PC-3 (cell line): ENCODE results near the gene IFI30. TPM values are rescaled to one million over a fixed set of nuclear protein-coding genes. Genes with fewer than 3 reads are reported as not detected.

Source experiments
- ATAC-seq: fragments of 200-7000 bp; cut with Tn5 transposase; 2 replicates; pipeline ENCODE4 v1.9.1; 2020; ENCODE audit warnings: mild to moderate bottlenecking, moderate library complexity
- BruUV-seq: library from RNA; stranded (reverse); fragments of 400-500 nt; replicated peaks from 2 replicates; lab custom pipeline; 2021; lab: Mats Ljungman, UMichigan
- CTCF ChIA-PET: fragments of 300-600 bp; sonication (Branson Sonifier 250); formaldehyde crosslinking; loops from one replicate; lab custom pipeline; 2022; ENCODE audit warnings: antibody characterized with exemption; lab: Charles Lee
- POLR2A ChIA-PET: fragments of 300-600 bp; sonication (Branson Sonifier 250); formaldehyde crosslinking; loops from one replicate; lab custom pipeline; 2022; ENCODE audit warnings: antibody characterized with exemption; ENCODE audit not compliant: unreplicated experiment; lab: Charles Lee
- DNase-seq: peaks from one replicate; pipeline ENCODE4 v3.0.0-alpha.2; 2015
- H2AFZ ChIP-seq: fragments of 300-600 bp; sonication (generic); 2 replicates; pipeline ENCODE4 v1.6.0; 2016; ENCODE audit warnings: antibody characterized with exemption, low read length
- H3F3A ChIP-seq: fragments of 300-600 bp; sonication (generic); one replicate; pipeline ENCODE4 v1.6.0; 2017; ENCODE audit warnings: antibody characterized with exemption, low read length, control low read depth, mild to moderate bottlenecking; ENCODE audit not compliant: unreplicated experiment
- H3K27ac ChIP-seq: fragments of 300-600 bp; sonication (generic); 2 replicates; pipeline ENCODE4 v1.5.1; 2016; ENCODE audit warnings: mild to moderate bottlenecking, low read length
- H3K27me3 ChIP-seq: fragments of 300-600 bp; sonication (generic); 2 replicates; pipeline ENCODE4 v1.6.1; 2016; ENCODE audit warnings: low read length, mixed read lengths
- H3K36me3 ChIP-seq: fragments of 300-600 bp; sonication (generic); 2 replicates; pipeline ENCODE4 v1.6.1; 2016; ENCODE audit warnings: low read depth, mixed run types, low read length, mixed read lengths
- H3K4me1 ChIP-seq: fragments of 300-600 bp; sonication (generic); 2 replicates; pipeline ENCODE4 v1.5.1; 2016; ENCODE audit warnings: low read length; ENCODE audit not compliant: insufficient read depth
- H3K4me2 ChIP-seq: fragments of 300-600 bp; sonication (generic); 2 replicates; pipeline ENCODE4 v1.6.0; 2016; ENCODE audit warnings: low read length
- H3K4me3 ChIP-seq: fragments of 300-600 bp; sonication (generic); 2 replicates; pipeline ENCODE4 v1.5.1; 2016; ENCODE audit warnings: mild to moderate bottlenecking, low read length, mixed read lengths
- H3K79me2 ChIP-seq: fragments of 300-600 bp; sonication (generic); 2 replicates; pipeline ENCODE4 v1.6.1; 2017; ENCODE audit warnings: low read length, mixed read lengths
- H3K9ac ChIP-seq: fragments of 300-600 bp; sonication (generic); 2 replicates; pipeline ENCODE4 v1.6.0; 2016; ENCODE audit warnings: mild to moderate bottlenecking, low read length
- H3K9me2 ChIP-seq: fragments of 300-600 bp; sonication (generic); replicated peaks from 2 replicates; pipeline ENCODE4 v1.6.1; 2016; ENCODE audit warnings: mixed run types, low read length, mixed read lengths
- H3K9me3 ChIP-seq: fragments of 300-600 bp; sonication (generic); 2 replicates; pipeline ENCODE4 v1.6.1; 2016; ENCODE audit warnings: low read length, mixed read lengths
- H4K20me1 ChIP-seq: fragments of 300-600 bp; sonication (generic); 2 replicates; pipeline ENCODE4 v1.6.1; 2016; ENCODE audit warnings: low read length, mixed read lengths
- EZH2 ChIP-seq: fragments of 300-600 bp; sonication (generic); IDR thresholded peaks from one replicate; pipeline ENCODE4 v1.6.1; 2017; ENCODE audit warnings: antibody characterized with exemption, mild to moderate bottlenecking, low read length; ENCODE audit not compliant: unreplicated experiment
- EZH2phosphoT487 ChIP-seq: fragments of 300-600 bp; sonication (generic); IDR thresholded peaks from 2 replicates; pipeline ENCODE4 v1.6.1; 2018; ENCODE audit warnings: mild to moderate bottlenecking, antibody characterized with exemption, low read length, borderline replicate concordance
- intact Hi-C: fragments of 100-400 bp; cut with micrococcal nuclease; formaldehyde crosslinking; loops from 2 replicates; pipeline ENCODE4 v1.9.0; 2023
- total RNA-seq: library from RNA; depleted of rRNA; stranded (reverse); fragments of >200 nt; gene quantifications from 2 replicates; pipeline ENCODE4 v1.2.3, GENCODE V29; 2014
- TF ChIP-seq, protein P1 (sequence below): fragments of 300-600 bp; sonication (generic); conservative IDR thresholded peaks from 2 replicates; pipeline ENCODE4 v1.5.1; 2017; ENCODE audit warnings: antibody characterized with exemption, low read depth, mild to moderate bottlenecking, low read length

IFI30 gene
- total RNA-seq, 1 experiment from 2014 or later: 31.1 TPM

DNA sequence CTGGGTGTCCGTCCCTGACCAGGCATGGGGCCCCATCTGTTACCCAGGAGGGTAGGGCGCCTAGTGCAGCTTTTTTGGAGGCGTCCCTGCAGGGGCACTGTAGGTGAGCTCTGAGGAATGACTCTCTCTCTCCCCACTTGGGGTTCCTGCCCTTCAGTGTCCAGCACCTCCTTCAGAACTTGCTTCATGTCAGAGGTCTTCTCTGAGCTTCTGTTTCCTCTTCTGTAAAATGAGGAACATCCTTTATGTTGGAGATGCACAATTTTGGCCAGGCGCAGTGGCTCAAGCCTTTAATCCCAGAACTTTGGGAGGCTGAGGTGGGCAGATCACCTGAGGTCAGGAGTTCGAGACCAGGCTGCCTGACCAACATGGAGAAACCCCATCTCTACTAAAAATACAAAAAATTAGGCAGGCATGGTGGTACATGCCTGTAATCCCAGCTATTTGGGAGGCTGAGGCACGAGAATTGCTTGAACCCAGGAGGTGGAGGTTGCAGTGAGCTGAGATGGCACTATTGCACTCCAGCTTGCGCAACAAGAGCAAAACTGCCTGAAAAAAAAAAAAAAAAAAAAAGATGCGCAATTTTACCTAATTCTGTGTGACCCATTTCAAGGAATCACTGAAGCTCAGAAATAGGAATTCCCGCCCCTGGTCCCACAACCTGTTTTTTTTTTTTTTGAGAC, 35.8 kb upstream of the IFI30 start:
- CTCF ChIA-PET: no interaction called here
- ATAC-seq (no peak), DNase-seq (no peak)
- H3K9me3 ChIP-seq: no peaks in the 10 kb centered on the region
- H3K79me2 ChIP-seq: no peaks in the 10 kb centered on the region
- no peak overlapping the region for H2AFZ ChIP-seq
- H3K9me2 ChIP-seq: no peaks in the 10 kb centered on the region
- no peaks in the 10 kb centered on the region for H3F3A ChIP-seq
- no peaks in the 10 kb centered on the region for H4K20me1 ChIP-seq
- no TSS peak for BruUV-seq
- intact Hi-C loops: no loop called here
- no peak overlapping the region for H3K9ac ChIP-seq
- no peak for TF ChIP-seq EZH2
- TF ChIP-seq, protein P1, sequence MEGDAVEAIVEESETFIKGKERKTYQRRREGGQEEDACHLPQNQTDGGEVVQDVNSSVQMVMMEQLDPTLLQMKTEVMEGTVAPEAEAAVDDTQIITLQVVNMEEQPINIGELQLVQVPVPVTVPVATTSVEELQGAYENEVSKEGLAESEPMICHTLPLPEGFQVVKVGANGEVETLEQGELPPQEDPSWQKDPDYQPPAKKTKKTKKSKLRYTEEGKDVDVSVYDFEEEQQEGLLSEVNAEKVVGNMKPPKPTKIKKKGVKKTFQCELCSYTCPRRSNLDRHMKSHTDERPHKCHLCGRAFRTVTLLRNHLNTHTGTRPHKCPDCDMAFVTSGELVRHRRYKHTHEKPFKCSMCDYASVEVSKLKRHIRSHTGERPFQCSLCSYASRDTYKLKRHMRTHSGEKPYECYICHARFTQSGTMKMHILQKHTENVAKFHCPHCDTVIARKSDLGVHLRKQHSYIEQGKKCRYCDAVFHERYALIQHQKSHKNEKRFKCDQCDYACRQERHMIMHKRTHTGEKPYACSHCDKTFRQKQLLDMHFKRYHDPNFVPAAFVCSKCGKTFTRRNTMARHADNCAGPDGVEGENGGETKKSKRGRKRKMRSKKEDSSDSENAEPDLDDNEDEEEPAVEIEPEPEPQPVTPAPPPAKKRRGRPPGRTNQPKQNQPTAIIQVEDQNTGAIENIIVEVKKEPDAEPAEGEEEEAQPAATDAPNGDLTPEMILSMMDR: no peak
- no peak for TF ChIP-seq EZH2phosphoT487
- no peaks in the 10 kb centered on the region for H3K27me3 ChIP-seq
- POLR2A ChIA-PET: no interaction called here
- H3K4me2 ChIP-seq: no peak overlapping the region
- no peaks in the 10 kb centered on the region for H3K4me1 ChIP-seq
- no peak overlapping the region for H3K4me3 ChIP-seq
- 0 out of 2 replicates have a peak, but pooled peaks cover 4% of the 10 kb centered on the region for H3K36me3 ChIP-seq
- H3K27ac ChIP-seq: no peak overlapping the region

DNA sequence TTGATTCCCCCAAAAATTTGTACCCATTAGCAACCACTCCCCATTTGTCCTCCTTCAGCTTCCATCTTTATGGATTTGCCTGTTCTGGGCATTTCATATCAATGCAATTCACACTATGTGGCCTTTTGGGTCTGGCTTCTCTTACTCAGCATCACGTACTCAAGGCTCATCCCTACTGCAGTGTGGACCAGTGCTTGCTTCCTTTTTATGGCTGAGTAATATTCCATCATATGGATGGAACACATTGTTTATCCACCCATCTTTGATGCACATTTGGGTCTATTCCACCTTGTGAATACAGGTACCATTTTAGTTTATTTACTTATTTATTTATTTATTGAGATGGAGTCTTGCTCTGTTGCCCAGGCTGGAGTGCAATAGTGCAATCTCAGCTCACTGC, 33.1 kb upstream of the IFI30 start:
- no TSS peak for BruUV-seq
- Histone ChIP-seq H3K4me3 (no peak overlapping the region), H3K4me1 (no peaks in the 10 kb centered on the region), H3K9me3 (no peaks in the 10 kb centered on the region), H3K4me2 (no peak overlapping the region), H3K79me2 (no peaks in the 10 kb centered on the region), H3K27me3 (no peaks in the 10 kb centered on the region), H3K9me2 (no peaks in the 10 kb centered on the region), H3K27ac (no peak overlapping the region), H4K20me1 (no peaks in the 10 kb centered on the region), H3K9ac (no peak overlapping the region), H3K36me3 (0 out of 2 replicates have a peak, but pooled peaks cover 4% of the 10 kb centered on the region), H3F3A (no peaks in the 10 kb centered on the region), H2AFZ (no peak overlapping the region)
- TF ChIP-seq, protein P1: no peak
- TF ChIP-seq EZH2phosphoT487 (no peak), EZH2 (no peak)
- ChIA-PET POLR2A (no interaction called here), CTCF (no interaction called here)
- DNase-seq (no peak), ATAC-seq (no peak)
- intact Hi-C loops: no loop called here

DNA sequence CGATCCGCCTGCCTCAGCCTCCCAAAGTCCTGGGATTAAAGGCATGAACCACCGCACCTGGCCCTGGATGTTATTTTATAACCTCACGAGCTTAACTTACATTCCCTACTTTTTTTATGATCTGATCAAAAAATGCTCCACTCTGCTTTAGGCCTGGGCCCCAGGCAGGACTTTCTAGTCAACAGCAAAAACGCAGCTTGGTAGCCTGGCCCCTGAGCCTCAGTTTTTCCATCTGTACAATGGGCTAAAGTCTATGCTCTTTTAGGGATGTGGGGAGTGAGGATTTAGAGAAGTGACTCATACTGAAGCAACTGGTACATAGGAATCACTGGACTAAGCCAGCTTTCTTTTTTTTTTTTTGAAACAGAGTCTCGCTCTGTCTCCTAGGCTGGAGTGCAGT, 32.6 kb upstream of the IFI30 start:
- Histone ChIP-seq H3K4me2 (no peak overlapping the region), H3K36me3 (0 out of 2 replicates have a peak, but pooled peaks cover 4% of the 10 kb centered on the region), H3K79me2 (no peaks in the 10 kb centered on the region), H4K20me1 (no peaks in the 10 kb centered on the region), H2AFZ (no peak overlapping the region), H3K9me2 (no peaks in the 10 kb centered on the region), H3K9me3 (no peaks in the 10 kb centered on the region), H3K4me3 (no peak overlapping the region), H3K9ac (no peak overlapping the region), H3K27ac (no peak overlapping the region), H3K4me1 (no peaks in the 10 kb centered on the region), H3F3A (no peaks in the 10 kb centered on the region), H3K27me3 (no peaks in the 10 kb centered on the region)
- ChIA-PET POLR2A (no interaction called here), CTCF (no interaction called here)
- TF ChIP-seq, protein P1: no peak
- no peak for TF ChIP-seq EZH2phosphoT487
- TF ChIP-seq EZH2: no peak
- ATAC-seq (no peak), DNase-seq (no peak)
- intact Hi-C loops: no loop called here
- no TSS peak for BruUV-seq
